ENCODE data around the gene GLYR1. TPM values are rescaled to one million over a fixed set of nuclear protein-coding genes. Genes with fewer than 3 reads are reported as not detected.

GLYR1 gene
- total and polyA plus RNA-seq, 9 of the 15 experiments (the other 6 are each of a cell fraction or from before 2014, with no cell fraction given), result 6.7 to 99.2 (median 60.2) TPM

GRCh38 chr16:4864728-4865127 is 17.6 kb upstream of the GLYR1 start:
- Histone ChIP-seq H3K36me3 (ENCODE audit: control insufficient read depth, insufficient read depth, low read length) (peaks cover 84% of the 10 kb centered on the region), H4K20me1 (replicated peaks; ENCODE audit: control insufficient read depth, insufficient read depth, low read length) (peaks cover 40% of the 10 kb centered on the region), H3K4me3 (no peak overlapping the region), H3K27ac (ENCODE audit: extremely low read depth, low read depth, low read length) (no peak overlapping the region), H3K4me2 (ENCODE audit: insufficient read depth, low read length) (no peak overlapping the region), H3K9ac (ENCODE audit: insufficient read depth in 1 of 2, low read depth in 2 of 2, low read length in 2 of 2) (no peak overlapping the region), H3K9me1 (ENCODE audit: control insufficient read depth, insufficient read depth, low read length) (no peaks in the 10 kb centered on the region), H3K79me2 (ENCODE audit: control insufficient read depth, insufficient read depth, low read length) (peaks cover 57% of the 10 kb centered on the region), H3K4me1 (replicated peaks in 1 of 2; ENCODE audit: control insufficient read depth in 2 of 2, insufficient read depth in 2 of 2, low read length in 2 of 2) (no peaks in the 10 kb centered on the region), H3K27me3 (ENCODE audit: control insufficient read depth in 2 of 2, insufficient read depth in 2 of 2, low read length in 2 of 2) (no peaks in the 10 kb centered on the region), H2AFZ (ENCODE audit: low read depth, low read length) (no peak overlapping the region), H3K9me3 (replicated peaks; ENCODE audit: control insufficient read depth, insufficient read depth, low read depth, low read length) (no peaks in the 10 kb centered on the region)
- intact Hi-C loops (cut with micrococcal nuclease), result no loop called here
- BruUV-seq (replicated peaks), result no TSS peak
- WGBS (ENCODE audit: insufficient coverage, low coverage, missing lambda C conversion rate), result 50% methylated on average over 3 of the region's 3 CpGs
- ChIA-PET CTCF (ENCODE audit: low intra/inter-chr PET ratio) (no interaction called here), POLR2A (interaction anchor here (0.6 kb wide), 1 partner anchor 57 kb away, joined by 3 read pairs; no protein-coding TSS in a partner anchor)
- FAIRE-seq, result no peak
- DNase-seq (ENCODE audit: extremely low read depth in 1 of 4, low spot score in 3 of 4), result no peak
- ATAC-seq, result no peak
- in situ Hi-C loops (cut with MboI), result no loop called here
- TF ChIP-seq MAFK (IDR thresholded peaks at IDR 0.05; ENCODE audit: low read length), result peak; percentile 60; the same call in 1 of the 2 replicates
- peak; percentile 74 for TF ChIP-seq C11orf30 (IDR thresholded peaks at IDR 0.05; ENCODE audit: low read depth)
- TF ChIP-seq MAFF (IDR thresholded peaks at IDR 0.05; ENCODE audit: low read length), result peak; percentile 59
- no peak for TF ChIP-seq NCOA4 (IDR thresholded peaks at IDR 0.05; ENCODE audit: partially characterized antibody)
- TF ChIP-seq MAFG (tag; conservative IDR thresholded peaks at IDR 0.05), result peak; percentile 59
- no peak for TF ChIP-seq TEAD4 (IDR thresholded peaks at IDR 0.05; ENCODE audit: low read length)
- no peak for TF ChIP-seq TEAD4 (CRISPR knock-in tag; IDR thresholded peaks at IDR 0.05; ENCODE audit: borderline replicate concordance)
- peak; percentile 84 for TF ChIP-seq ZNF316 (IDR thresholded peaks at IDR 0.05)

GRCh38 chr16:4862639-4863038 is 15.6 kb upstream of the GLYR1 start:
- no peak for FAIRE-seq
- BruUV-seq (replicated peaks), result no TSS peak
- Histone ChIP-seq H2AFZ (ENCODE audit: low read depth, low read length) (no peak overlapping the region), H3K9me3 (replicated peaks; ENCODE audit: control insufficient read depth, insufficient read depth, low read depth, low read length) (no peaks in the 10 kb centered on the region), H3K9me1 (ENCODE audit: control insufficient read depth, insufficient read depth, low read length) (no peaks in the 10 kb centered on the region), H3K27me3 (ENCODE audit: control insufficient read depth in 2 of 2, insufficient read depth in 2 of 2, low read length in 2 of 2) (no peaks in the 10 kb centered on the region), H3K9ac (ENCODE audit: insufficient read depth in 1 of 2, low read depth in 2 of 2, low read length in 2 of 2) (no peak overlapping the region), H4K20me1 (replicated peaks; ENCODE audit: control insufficient read depth, insufficient read depth, low read length) (peaks cover 34% of the 10 kb centered on the region), H3K79me2 (ENCODE audit: control insufficient read depth, insufficient read depth, low read length) (peaks cover 52% of the 10 kb centered on the region), H3K27ac (ENCODE audit: extremely low read depth, low read depth, low read length) (no peak overlapping the region), H3K4me3 (no peak overlapping the region), H3K36me3 (ENCODE audit: control insufficient read depth, insufficient read depth, low read length) (peaks cover 84% of the 10 kb centered on the region), H3K4me1 (replicated peaks in 1 of 2; ENCODE audit: control insufficient read depth in 2 of 2, insufficient read depth in 2 of 2, low read length in 2 of 2) (no peaks in the 10 kb centered on the region), H3K4me2 (ENCODE audit: insufficient read depth, low read length) (no peak overlapping the region)
- ChIA-PET POLR2A (interaction anchor here (1.4 to 3.2 kb wide), 2 partner anchors 12 to 18 kb away, joined by 3 to 20 read pairs; no protein-coding TSS in a partner anchor), CTCF (ENCODE audit: low intra/inter-chr PET ratio) (no interaction called here)
- no peak for TF ChIP-seq CEBPB (tag; IDR thresholded peaks at IDR 0.05)
- TF ChIP-seq KAT2B (IDR thresholded peaks at IDR 0.05; ENCODE audit: low read depth, low read length), result no peak
- ATAC-seq, result no peak
- in situ Hi-C loops (cut with MboI) (no loop called here), intact Hi-C loops (cut with micrococcal nuclease) (no loop called here)
- WGBS (ENCODE audit: insufficient coverage, low coverage, missing lambda C conversion rate), result 80% methylated on average over 5 of the region's 5 CpGs
- DNase-seq (ENCODE audit: extremely low read depth in 1 of 4, low spot score in 3 of 4), result no peak

All from K562 (cell line).